Colonic mucosa (tissue), 4 donors: ENCODE data around the gene CALU. TPM values are rescaled to one million over a fixed set of nuclear protein-coding genes. Genes with fewer than 3 reads are reported as not detected.

ENCODE experiments used
- DNase-seq: peaks from one replicate; pipeline ENCODE4 v3.0.0-alpha.2; 2020
- H3K27ac ChIP-seq: fragments of 200-600 bp; one replicate; pipeline ENCODE4 v1.8.0; 2021
- H3K27me3 ChIP-seq: fragments of 200-600 bp; one replicate; pipeline ENCODE4 v1.8.0; 2021
- H3K36me3 ChIP-seq: fragments of 200-600 bp; one replicate; pipeline ENCODE4 v1.8.0; 2021
- H3K4me1 ChIP-seq: fragments of 200-600 bp; one replicate; pipeline ENCODE4 v1.8.0; 2021; ENCODE audit warnings: mild to moderate bottlenecking
- H3K4me3 ChIP-seq: fragments of 200-600 bp; one replicate; pipeline ENCODE4 v1.8.0; 2021
- H3K9ac ChIP-seq, 2 donors: one replicate each; pipeline ENCODE4 v1.7.0; 2013; ENCODE audit warnings: control low read depth in 2 of 2, low read depth in 2 of 2, low read length in 2 of 2
- H3K9me3 ChIP-seq: fragments of 200-600 bp; one replicate; pipeline ENCODE4 v1.8.0; 2021
- CTCF ChIP-seq: fragments of 200-600 bp; IDR thresholded peaks from one replicate; pipeline ENCODE4 v1.8.0; 2022; ENCODE audit warnings: antibody characterized with exemption, mild to moderate bottlenecking
- intact Hi-C: fragments of 100-400 bp; cut with DNase I; formaldehyde crosslinking; loops from one replicate; pipeline ENCODE4 v1.14.1; 2022
- total RNA-seq, 2 donors: library from RNA; stranded (reverse); fragmentation: NEBNext Ultra II Directional in 1 of 2; extraction: Animal tissue kit (Norgen Biotek cat#: 25700) in 1 of 2; gene quantifications; one replicate each; pipeline ENCODE4 v1.2.1, GENCODE V29; 2021
- donor health status: healthy.
- donor health status: DM: no; HTN: no; CAD: no.
- donor health status: DM: no; HTN: no; CAD: no.

CALU gene
- total RNA-seq, 2 donors from 2014 or later: 47.9 to 63.8 TPM

GRCh38 chr7:128778946-128779345, 39.8 kb downstream of the CALU start:
- Histone ChIP-seq H3K27ac (no peak overlapping the region), H3K4me1 (no peaks in the 10 kb centered on the region), H3K36me3 (no peaks in the 10 kb centered on the region), H3K4me3 (no peak overlapping the region), H3K9me3 (no peaks in the 10 kb centered on the region), H3K9ac (no peak overlapping the region), H3K27me3 (no peaks in the 10 kb centered on the region)
- intact Hi-C loops: no loop called here
- no peak for TF ChIP-seq CTCF
- no peak for DNase-seq

- no peak for TF ChIP-seq CTCF
- H3K4me3 ChIP-seq: no peak overlapping the region
- H3K4me1 ChIP-seq: no peaks in the 10 kb centered on the region
- intact Hi-C loops: no loop called here
- no peaks in the 10 kb centered on the region for H3K9me3 ChIP-seq
- no peak overlapping the region for H3K9ac ChIP-seq
- H3K36me3 ChIP-seq: no peaks in the 10 kb centered on the region
- no peak overlapping the region for H3K27ac ChIP-seq
- H3K27me3 ChIP-seq: no peaks in the 10 kb centered on the region
- DNase-seq: no peak
These were observed 42.0 kb downstream of the CALU start for GRCh38 chr7:128781126-128781525.

- no peak for TF ChIP-seq CTCF
- H3K27ac ChIP-seq: no peak overlapping the region
These were observed 42.7 kb downstream of the CALU start for GRCh38 chr7:128781851-128782250.

GRCh38 chr7:128783143-128783861, 44.1 kb downstream of the CALU start:
- Histone ChIP-seq H3K27me3 (no peaks in the 10 kb centered on the region), H3K4me3 (no peak overlapping the region), H3K9ac (no peak overlapping the region), H3K4me1 (no peaks in the 10 kb centered on the region), H3K9me3 (no peaks in the 10 kb centered on the region), H3K27ac (no peak overlapping the region), H3K36me3 (no peaks in the 10 kb centered on the region)
- intact Hi-C loops: no loop called here
- peak; percentile 51 for DNase-seq
- no peak for TF ChIP-seq CTCF

More at GRCh38 chr7:128781851-128782250, 42.7 kb downstream of the CALU start:
- no peak overlapping the region for H3K4me3 ChIP-seq
- DNase-seq: no peak
- intact Hi-C loops: no loop called here
- H3K9me3 ChIP-seq: no peaks in the 10 kb centered on the region
- no peak overlapping the region for H3K9ac ChIP-seq
- H3K27me3 ChIP-seq: no peaks in the 10 kb centered on the region
- H3K36me3 ChIP-seq: no peaks in the 10 kb centered on the region
- no peaks in the 10 kb centered on the region for H3K4me1 ChIP-seq

- Histone ChIP-seq H3K27ac (no peak overlapping the region), H3K4me1 (no peaks in the 10 kb centered on the region), H3K4me3 (no peak overlapping the region), H3K9ac (no peak overlapping the region), H3K36me3 (no peaks in the 10 kb centered on the region), H3K9me3 (no peaks in the 10 kb centered on the region), H3K27me3 (no peaks in the 10 kb centered on the region)
- TF ChIP-seq CTCF: no peak
- no peak for DNase-seq
- intact Hi-C loops: no loop called here
These were observed 46.6 kb downstream of the CALU start for GRCh38 chr7:128785738-128786137.
